ENCODE data around the gene IL10. TPM values are rescaled to one million over a fixed set of nuclear protein-coding genes. Genes with fewer than 3 reads are reported as not detected.
"Not testable (repeated sequence)": the region's sequence is repeated elsewhere in the genome, so short reads cannot be mapped to it uniquely, and the experiment has no call there.

Gene IL10
- total RNA-seq, 1 donor from 2014 or later: not detected

- no peaks in the 10 kb centered on the region for H3K36me3 Mint-ChIP-seq (ENCODE audit: unreplicated experiment)
- H3K4me1 Mint-ChIP-seq (ENCODE audit: low read depth, unreplicated experiment): peaks cover 6% of the 10 kb centered on the region
- no peak overlapping the region for H3K4me3 Mint-ChIP-seq (ENCODE audit: unreplicated experiment)
- TF ChIP-seq CTCF (IDR thresholded peaks at IDR 0.05; ENCODE audit: partially characterized antibody, unreplicated experiment): no peak
- no peak overlapping the region for H3K27ac Mint-ChIP-seq (ENCODE audit: unreplicated experiment)
- peaks cover 2% of the 10 kb centered on the region for H3K27me3 Mint-ChIP-seq (ENCODE audit: unreplicated experiment)
- no peaks in the 10 kb centered on the region for H3K9me3 Mint-ChIP-seq (ENCODE audit: unreplicated experiment)
- no peak for DNase-seq
Observed at GRCh38 chr1:206768472-206769303, 3.6 kb downstream of the IL10 start.

GRCh38 chr1:206766251-206766856, 5.9 kb downstream of the IL10 start:
- Mint-ChIP-seq H3K4me1 (ENCODE audit: low read depth, unreplicated experiment) (peaks cover 6% of the 10 kb centered on the region), H3K9me3 (ENCODE audit: unreplicated experiment) (no peaks in the 10 kb centered on the region), H3K27ac (ENCODE audit: unreplicated experiment) (no peak overlapping the region), H3K4me3 (ENCODE audit: unreplicated experiment) (no peak overlapping the region), H3K36me3 (ENCODE audit: unreplicated experiment) (no peaks in the 10 kb centered on the region), H3K27me3 (ENCODE audit: unreplicated experiment) (peaks cover 1% of the 10 kb centered on the region)
- DNase-seq: no peak
- TF ChIP-seq CTCF (IDR thresholded peaks at IDR 0.05; ENCODE audit: partially characterized antibody, unreplicated experiment): no peak

- not testable (repeated sequence) for H3K4me1 Mint-ChIP-seq (ENCODE audit: low read depth, unreplicated experiment); DNase-seq; H3K4me3 Mint-ChIP-seq (ENCODE audit: unreplicated experiment); H3K27ac Mint-ChIP-seq (ENCODE audit: unreplicated experiment); H3K9me3 Mint-ChIP-seq (ENCODE audit: unreplicated experiment); H3K36me3 Mint-ChIP-seq (ENCODE audit: unreplicated experiment); H3K27me3 Mint-ChIP-seq (ENCODE audit: unreplicated experiment)
Observed at GRCh38 chr1:206765771-206766170, 6.5 kb downstream of the IL10 start.

GRCh38 chr1:206762741-206763364, 9.4 kb downstream of the IL10 start:
- H3K9me3 Mint-ChIP-seq (ENCODE audit: unreplicated experiment); H3K4me3 Mint-ChIP-seq (ENCODE audit: unreplicated experiment); DNase-seq; H3K27me3 Mint-ChIP-seq (ENCODE audit: unreplicated experiment); H3K36me3 Mint-ChIP-seq (ENCODE audit: unreplicated experiment); H3K4me1 Mint-ChIP-seq (ENCODE audit: low read depth, unreplicated experiment); H3K27ac Mint-ChIP-seq (ENCODE audit: unreplicated experiment): not testable (repeated sequence)

- peak; percentile 31 for TF ChIP-seq CTCF (IDR thresholded peaks at IDR 0.05; ENCODE audit: partially characterized antibody, unreplicated experiment)
- no peaks in the 10 kb centered on the region for H3K9me3 Mint-ChIP-seq (ENCODE audit: unreplicated experiment)
- no peak overlapping the region for H3K27ac Mint-ChIP-seq (ENCODE audit: unreplicated experiment)
- no peaks in the 10 kb centered on the region for H3K4me1 Mint-ChIP-seq (ENCODE audit: low read depth, unreplicated experiment)
- H3K27me3 Mint-ChIP-seq (ENCODE audit: unreplicated experiment): peaks cover 2% of the 10 kb centered on the region
- no peak for DNase-seq
- no peak overlapping the region for H3K4me3 Mint-ChIP-seq (ENCODE audit: unreplicated experiment)
- no peaks in the 10 kb centered on the region for H3K36me3 Mint-ChIP-seq (ENCODE audit: unreplicated experiment)
Observed at GRCh38 chr1:206761159-206761768, 11.0 kb downstream of the IL10 start.
